ENCODE results near the gene MYMX. TPM values are rescaled to one million over a fixed set of nuclear protein-coding genes. Genes with fewer than 3 reads are reported as not detected.

Gene MYMX
- total RNA-seq = not detected

DNA sequence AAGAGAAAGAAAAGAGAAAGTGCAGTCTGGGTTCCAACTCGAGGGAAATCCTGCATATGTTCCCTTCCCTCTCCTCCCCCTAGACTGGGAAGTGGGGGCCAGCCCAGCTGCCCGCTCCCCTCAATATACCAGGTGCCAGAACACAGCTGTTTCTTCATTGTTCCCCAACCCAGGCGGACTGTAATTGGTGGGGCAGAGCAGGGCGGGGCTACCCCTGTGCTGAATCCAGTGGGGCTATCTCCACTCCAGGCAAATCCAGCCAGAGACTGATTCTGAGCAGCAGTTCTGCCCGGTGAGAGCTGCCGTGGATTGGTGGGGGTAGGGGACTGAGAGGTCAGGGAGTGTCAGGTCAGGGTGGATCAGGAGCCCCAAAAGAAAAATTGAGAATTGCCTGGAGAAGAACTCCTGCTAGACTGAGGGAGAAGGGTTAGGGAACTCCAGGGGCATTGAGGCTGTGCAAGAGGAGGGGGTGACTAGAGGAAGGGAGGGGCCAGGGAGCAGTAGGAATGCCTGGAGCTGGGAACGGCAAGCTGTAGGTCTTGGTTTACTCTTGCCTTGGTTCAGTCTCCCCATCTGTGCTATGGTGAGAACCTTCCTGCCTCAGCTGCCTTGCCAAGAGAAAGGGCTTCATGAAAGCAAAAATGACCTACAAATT is at the start of gene MYMX:
Gene MYMX (plus strand): TSS at position 250 of the 655 bp plus-strand sequence. CDS start 546 bp downstream, outside the sequence.
- Mint-ChIP-seq H3K27ac (no peak within 1 kb of the TSS), H3K4me3 (no peak within 1 kb of the TSS), H3K4me1 (peaks cover 16% of the 10 kb centered on the region), H3K27me3 (peaks cover 12% of the 10 kb centered on the region), H3K36me3 (no peaks in the 10 kb centered on the region), H3K9me3 (no peaks in the 10 kb centered on the region)
- DNase-seq = no peak

DNA sequence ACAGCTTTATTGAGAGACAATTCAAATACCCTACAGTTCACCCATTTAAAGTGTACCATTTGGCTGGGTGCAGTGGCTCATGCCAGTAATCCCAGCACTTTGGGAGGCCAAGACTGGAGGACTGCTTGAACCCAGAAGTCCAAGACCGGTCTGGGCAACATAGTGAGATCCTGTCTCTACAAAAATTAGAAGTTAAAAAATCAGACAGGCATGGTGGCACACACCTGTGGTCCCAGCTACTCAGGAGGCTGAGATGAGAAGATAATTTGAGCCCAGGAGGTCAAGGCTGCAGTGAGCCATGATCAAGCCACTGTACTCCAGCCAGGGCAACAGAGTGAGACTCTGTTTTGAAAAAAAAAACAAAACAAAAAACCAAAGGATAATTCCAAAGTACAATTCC is 49.2 kb upstream of the MYMX start:
- H3K36me3 Mint-ChIP-seq = no peaks in the 10 kb centered on the region
- no peak overlapping the region for H3K27ac Mint-ChIP-seq
- no peak for DNase-seq
- no peak overlapping the region for H3K4me3 Mint-ChIP-seq
- peaks cover 8% of the 10 kb centered on the region for H3K4me1 Mint-ChIP-seq
- H3K27me3 Mint-ChIP-seq = peaks cover 6% of the 10 kb centered on the region
- H3K9me3 Mint-ChIP-seq = no peaks in the 10 kb centered on the region

DNA sequence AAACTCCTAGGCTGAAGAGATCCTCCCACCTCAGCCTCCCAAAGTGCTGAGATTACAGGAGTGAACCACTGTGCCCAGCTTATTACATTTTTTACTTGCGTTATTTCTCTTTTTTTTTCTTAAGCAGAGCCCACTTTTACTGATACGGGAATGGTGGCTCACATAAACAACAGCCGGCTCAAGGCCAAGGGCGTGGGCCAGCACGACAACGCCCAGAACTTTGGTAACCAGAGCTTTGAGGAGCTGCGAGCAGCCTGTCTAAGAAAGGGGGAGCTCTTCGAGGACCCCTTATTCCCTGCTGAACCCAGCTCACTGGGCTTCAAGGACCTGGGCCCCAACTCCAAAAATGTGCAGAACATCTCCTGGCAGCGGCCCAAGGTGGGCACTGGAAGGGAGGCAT is 47.6 kb upstream of the MYMX start:
- no peak overlapping the region for H3K27ac Mint-ChIP-seq
- H3K36me3 Mint-ChIP-seq = no peaks in the 10 kb centered on the region
- H3K4me1 Mint-ChIP-seq = peaks cover 11% of the 10 kb centered on the region
- H3K27me3 Mint-ChIP-seq = peaks cover 10% of the 10 kb centered on the region
- no peak overlapping the region for H3K4me3 Mint-ChIP-seq
- no peaks in the 10 kb centered on the region for H3K9me3 Mint-ChIP-seq
- no peak for DNase-seq

DNA sequence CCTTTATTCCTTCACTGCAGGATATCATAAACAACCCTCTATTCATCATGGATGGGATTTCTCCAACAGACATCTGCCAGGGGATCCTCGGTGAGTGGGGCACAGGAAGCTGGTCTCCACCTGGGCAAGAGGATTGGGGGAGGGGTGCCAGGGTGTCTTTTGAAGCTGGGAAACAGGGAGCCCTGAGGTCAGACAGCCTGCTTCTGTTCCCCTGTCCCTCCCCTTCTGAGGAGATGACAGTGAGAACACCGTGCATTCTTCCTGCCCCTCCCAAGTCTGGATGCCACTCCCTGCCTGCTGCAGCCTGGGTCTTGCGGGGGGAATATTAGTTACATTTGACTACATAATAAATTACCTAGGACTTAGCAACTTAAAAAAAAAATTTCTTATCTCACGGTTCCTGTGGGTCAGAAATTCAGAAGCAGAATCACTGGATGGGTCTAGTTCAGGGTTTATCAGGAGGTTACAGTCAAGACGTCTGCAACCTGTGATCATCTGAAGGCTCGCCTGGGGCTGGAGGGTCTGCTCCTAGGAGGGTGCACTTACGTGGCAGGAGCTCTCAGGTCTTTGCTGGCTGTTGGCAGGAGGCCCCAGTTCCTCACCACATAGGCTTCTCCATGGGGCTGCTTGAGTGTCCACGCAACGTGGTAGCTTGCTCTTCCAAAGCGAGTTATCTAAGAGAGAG is 46.7 kb upstream of the MYMX start:
- H3K36me3 Mint-ChIP-seq = no peaks in the 10 kb centered on the region
- peaks cover 11% of the 10 kb centered on the region for H3K4me1 Mint-ChIP-seq
- DNase-seq = no peak
- H3K9me3 Mint-ChIP-seq = no peaks in the 10 kb centered on the region
- H3K27me3 Mint-ChIP-seq = peaks cover 10% of the 10 kb centered on the region
- no peak overlapping the region for H3K4me3 Mint-ChIP-seq
- no peak overlapping the region for H3K27ac Mint-ChIP-seq

DNA sequence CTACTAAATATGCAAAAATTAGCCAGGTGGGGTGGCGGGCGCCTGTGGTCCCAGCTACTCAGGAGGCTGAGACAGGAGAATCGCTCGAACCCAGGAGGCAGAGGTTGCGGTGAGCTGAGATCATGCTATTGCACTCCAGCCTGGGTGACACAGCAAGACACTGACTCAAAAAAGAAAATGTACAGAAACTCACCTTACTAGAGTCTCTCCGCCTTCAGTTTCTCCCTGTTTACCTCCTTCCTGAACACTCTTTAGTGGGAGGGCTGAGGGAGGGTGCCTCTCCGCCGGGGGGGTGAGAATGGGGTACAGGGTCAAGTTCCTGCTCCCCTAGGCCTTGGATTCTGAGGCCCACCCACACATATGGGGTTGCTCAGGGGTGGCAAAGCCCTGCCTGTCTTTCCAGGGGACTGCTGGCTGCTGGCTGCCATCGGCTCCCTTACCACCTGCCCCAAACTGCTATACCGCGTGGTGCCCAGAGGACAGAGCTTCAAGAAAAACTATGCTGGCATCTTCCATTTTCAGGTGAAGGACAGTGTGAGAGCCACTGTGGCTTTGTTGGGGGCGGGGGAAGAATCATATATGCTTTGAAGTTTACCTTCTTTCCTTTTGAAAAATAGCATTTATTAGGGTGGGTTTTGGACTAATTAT is 44.7 kb upstream of the MYMX start:
- Mint-ChIP-seq H3K27ac (no peak overlapping the region), H3K4me1 (peaks cover 17% of the 10 kb centered on the region), H3K4me3 (no peak overlapping the region), H3K9me3 (no peaks in the 10 kb centered on the region), H3K27me3 (peaks cover 6% of the 10 kb centered on the region), H3K36me3 (no peaks in the 10 kb centered on the region)
- no peak for DNase-seq

DNA sequence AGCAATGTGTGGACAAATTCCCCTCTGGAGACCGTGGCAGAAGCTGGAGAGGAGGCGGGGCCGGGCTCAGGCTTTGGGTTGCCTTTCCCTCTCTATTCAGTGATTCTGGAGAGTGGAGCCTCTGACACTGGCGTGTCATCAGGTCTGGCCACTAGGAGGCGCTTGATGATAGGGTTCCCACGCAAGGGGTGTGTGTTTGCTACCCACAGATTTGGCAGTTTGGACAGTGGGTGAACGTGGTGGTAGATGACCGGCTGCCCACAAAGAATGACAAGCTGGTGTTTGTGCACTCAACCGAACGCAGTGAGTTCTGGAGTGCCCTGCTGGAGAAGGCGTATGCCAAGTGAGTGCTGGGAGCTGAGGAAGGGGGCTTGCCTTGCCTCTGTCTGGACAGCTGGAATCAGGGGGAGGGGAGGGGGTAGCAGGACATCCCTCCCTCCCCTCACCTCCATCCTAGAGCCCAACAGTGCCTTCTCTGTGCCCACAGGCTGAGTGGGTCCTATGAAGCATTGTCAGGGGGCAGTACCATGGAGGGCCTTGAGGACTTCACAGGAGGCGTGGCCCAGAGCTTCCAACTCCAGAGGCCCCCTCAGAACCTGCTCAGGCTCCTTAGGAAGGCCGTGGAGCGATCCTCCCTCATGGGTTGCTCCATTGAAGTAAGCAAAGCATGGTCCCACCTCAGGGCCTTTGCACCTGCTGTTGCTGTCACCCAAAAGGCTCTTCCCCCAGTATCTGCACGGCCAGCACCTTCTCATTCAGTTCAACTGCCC is 43.8 kb upstream of the MYMX start:
- Mint-ChIP-seq H3K36me3 (no peaks in the 10 kb centered on the region), H3K27ac (no peak overlapping the region), H3K4me3 (no peak overlapping the region), H3K9me3 (no peaks in the 10 kb centered on the region), H3K4me1 (peaks cover 23% of the 10 kb centered on the region), H3K27me3 (peaks cover 6% of the 10 kb centered on the region)
- DNase-seq = peak; percentile 65

DNA sequence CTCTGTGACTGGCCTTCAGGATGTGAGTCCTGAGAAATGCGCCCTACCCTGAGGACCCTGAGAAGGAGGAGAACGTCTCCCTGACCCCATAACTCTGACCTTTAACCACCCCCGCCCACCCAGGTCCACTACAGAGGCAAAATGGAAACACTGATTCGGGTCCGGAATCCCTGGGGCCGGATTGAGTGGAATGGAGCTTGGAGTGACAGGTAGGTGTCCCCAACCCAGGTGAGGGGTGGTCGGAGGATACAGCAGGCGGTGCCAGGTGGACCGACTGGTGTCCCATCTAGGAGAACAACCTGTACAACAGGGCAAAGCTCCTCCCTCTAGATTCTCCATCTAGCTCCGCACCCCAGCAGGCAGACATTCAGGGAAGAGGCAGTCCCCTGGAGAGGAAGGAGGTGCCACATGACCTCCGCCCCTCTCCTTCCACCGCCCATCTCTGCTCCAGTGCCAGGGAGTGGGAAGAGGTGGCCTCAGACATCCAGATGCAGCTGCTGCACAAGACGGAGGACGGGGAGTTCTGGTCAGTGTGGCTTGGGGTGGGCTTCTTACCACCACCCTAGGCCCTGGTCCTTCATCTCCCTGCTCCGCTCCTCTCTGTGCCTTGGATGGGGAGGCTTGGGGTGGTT is 40.5 kb upstream of the MYMX start:
- Mint-ChIP-seq H3K27me3 (peaks cover 6% of the 10 kb centered on the region), H3K27ac (no peak overlapping the region), H3K4me1 (peaks cover 23% of the 10 kb centered on the region), H3K9me3 (no peaks in the 10 kb centered on the region), H3K4me3 (peak overlapping the region; percentile 55), H3K36me3 (no peaks in the 10 kb centered on the region)
- no peak for DNase-seq

DNA sequence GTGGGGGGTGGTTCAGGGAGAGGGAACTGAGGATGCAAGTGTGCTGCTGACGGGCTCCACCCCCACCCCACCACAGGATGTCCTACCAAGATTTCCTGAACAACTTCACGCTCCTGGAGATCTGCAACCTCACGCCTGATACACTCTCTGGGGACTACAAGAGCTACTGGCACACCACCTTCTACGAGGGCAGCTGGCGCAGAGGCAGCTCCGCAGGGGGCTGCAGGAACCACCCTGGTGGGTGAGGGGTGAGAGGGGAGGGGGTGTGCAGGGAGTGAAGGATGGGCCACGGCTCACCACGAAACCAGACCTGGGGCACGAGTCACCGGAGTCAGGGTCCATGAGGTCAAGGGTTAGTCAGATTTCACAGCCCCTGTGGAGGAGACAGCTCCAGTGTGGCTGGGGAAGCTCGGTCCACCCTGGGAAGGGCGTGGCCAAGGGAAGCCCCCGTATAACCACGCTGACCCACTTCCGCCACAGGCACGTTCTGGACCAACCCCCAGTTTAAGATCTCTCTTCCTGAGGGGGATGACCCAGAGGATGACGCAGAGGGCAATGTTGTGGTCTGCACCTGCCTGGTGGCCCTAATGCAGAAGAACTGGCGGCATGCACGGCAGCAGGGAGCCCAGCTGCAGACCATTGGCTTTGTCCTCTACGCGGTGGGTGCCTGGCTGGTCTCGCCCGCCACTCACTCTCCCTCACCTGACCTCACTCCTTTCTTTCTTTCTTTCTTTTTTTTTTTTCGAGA is 39.8 kb upstream of the MYMX start:
- no peaks in the 10 kb centered on the region for H3K9me3 Mint-ChIP-seq

DNA sequence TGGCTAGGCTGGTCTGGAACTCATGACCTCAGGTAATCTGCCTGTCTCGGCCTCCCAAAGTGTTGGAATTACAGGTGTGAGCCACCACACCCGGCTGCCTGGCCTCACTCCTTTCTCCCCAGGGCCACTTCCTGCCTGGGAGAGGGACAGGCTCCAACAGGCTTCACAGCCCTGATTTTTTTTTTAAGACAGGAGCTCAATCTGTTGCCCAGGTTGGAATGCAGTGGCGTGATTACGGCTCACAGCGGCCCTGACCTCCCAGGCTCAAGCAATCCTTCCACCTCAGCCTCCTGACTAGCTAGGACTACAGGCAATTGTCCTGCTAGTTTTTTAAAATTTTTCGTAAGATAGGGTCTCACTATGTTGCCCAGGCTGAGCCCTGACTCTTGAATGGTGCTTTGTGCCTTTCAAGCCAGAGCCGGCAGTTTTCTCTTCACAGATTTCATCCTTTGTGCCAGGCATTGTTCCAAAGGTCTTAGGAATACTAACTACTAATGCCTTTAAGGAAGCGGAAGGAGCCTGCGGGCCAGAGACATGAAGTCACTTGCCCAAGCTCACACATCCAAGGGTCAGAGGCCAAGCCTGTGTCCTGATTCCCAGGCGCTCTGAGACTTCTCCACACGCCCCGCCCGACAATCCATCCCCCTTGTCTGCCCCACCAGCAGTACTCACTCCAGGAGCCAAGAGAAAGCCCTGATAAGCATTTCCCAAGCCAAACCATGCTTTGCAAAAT is 38.9 kb upstream of the MYMX start:
- H3K9me3 Mint-ChIP-seq = no peaks in the 10 kb centered on the region
- H3K36me3 Mint-ChIP-seq = no peaks in the 10 kb centered on the region
- peaks cover under 1% of the 10 kb centered on the region for H3K27me3 Mint-ChIP-seq
- no peak overlapping the region for H3K27ac Mint-ChIP-seq
- no peak for DNase-seq
- H3K4me3 Mint-ChIP-seq = no peak overlapping the region
- H3K4me1 Mint-ChIP-seq = peaks cover 16% of the 10 kb centered on the region

More for the DNA sequence above, 39.8 kb upstream of the MYMX start:
- H3K27me3 Mint-ChIP-seq = peaks cover 6% of the 10 kb centered on the region
- H3K36me3 Mint-ChIP-seq = no peaks in the 10 kb centered on the region
- peaks cover 23% of the 10 kb centered on the region for H3K4me1 Mint-ChIP-seq
- DNase-seq = peak; percentile 60
- H3K4me3 Mint-ChIP-seq = peak overlapping the region; percentile 55
- H3K27ac Mint-ChIP-seq = peak overlapping the region; percentile 27

DNA sequence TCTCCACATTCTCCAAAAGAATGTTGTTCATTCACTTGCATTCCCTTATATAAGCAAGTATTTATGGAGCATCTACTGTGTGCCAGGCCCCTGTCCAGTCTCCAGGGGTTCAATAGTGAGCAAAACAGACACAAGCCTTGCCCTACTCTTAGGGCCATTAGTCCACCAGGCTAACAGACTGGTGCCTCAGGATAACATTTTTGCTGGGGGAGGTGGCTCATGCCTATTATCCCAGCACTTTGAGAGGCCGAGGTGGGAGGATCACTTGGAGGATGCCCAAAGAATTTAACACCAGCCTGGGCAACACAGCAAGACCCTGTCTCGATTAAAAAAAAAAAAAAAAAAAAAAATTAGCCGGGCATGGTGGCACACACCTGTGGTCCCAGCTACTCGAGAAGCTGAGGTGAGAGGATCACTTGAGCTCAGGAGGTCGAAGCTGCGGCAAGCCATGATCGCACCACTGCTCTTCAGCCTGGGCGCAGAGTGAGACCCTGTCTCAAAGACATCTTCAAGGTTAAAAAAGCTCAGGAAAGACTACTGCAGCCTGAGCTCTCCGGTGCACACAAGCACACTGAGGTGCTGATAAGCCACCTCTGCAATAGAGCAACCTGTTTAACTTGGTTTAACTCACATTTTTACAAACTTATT is 38.2 kb upstream of the MYMX start:
- H3K4me1 Mint-ChIP-seq = peaks cover 16% of the 10 kb centered on the region

DNA sequence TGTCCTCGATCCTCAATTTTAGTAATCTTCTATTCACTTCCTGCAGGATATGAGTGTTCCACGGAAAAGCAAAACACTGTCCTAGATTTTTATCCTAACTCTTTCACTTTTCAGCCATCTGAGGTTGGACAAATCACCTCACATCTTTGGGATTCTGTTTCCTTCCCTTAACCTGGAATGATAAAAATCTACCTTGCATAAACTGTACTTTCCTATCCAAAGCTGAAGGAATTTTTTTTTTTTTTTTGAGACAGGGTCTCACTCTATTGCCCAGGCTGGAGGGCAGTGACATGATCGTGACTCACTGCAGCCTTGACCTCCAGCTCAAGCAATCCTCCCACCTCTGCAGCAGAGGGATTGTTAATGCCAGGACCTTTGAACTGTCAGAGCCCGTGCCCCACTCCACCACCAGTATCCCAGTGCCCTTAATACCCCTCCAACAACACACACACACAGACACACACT is 37.6 kb upstream of the MYMX start:
- peaks cover 16% of the 10 kb centered on the region for H3K4me1 Mint-ChIP-seq
- H3K4me3 Mint-ChIP-seq = no peak overlapping the region
- H3K36me3 Mint-ChIP-seq = no peaks in the 10 kb centered on the region
- H3K27me3 Mint-ChIP-seq = no peaks in the 10 kb centered on the region
- H3K27ac Mint-ChIP-seq = no peak overlapping the region
- DNase-seq = no peak
- no peaks in the 10 kb centered on the region for H3K9me3 Mint-ChIP-seq

More for the DNA sequence above, 38.2 kb upstream of the MYMX start:
- DNase-seq = no peak
- H3K27ac Mint-ChIP-seq = no peak overlapping the region
- H3K36me3 Mint-ChIP-seq = no peaks in the 10 kb centered on the region
- H3K4me3 Mint-ChIP-seq = no peak overlapping the region
- no peaks in the 10 kb centered on the region for H3K27me3 Mint-ChIP-seq
- H3K9me3 Mint-ChIP-seq = no peaks in the 10 kb centered on the region

DNA sequence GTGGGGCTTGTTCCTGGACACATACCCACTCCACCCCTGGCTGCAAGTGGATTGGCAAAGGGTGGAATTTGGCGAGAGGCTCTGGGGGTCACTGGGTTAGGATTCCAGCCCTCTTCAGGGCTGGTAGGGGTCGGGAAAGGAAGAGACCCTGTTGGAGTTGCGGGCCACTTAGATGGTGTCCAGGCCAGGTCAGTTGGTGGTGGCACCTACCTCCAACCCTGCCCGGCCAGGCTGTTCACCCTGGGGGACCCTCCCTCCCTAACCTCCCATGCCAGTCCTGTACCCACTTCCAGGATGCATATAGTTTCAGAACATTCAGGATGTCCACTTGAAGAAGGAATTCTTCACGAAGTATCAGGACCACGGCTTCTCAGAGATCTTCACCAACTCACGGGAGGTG is 37.1 kb upstream of the MYMX start:
- no peak for DNase-seq
- Mint-ChIP-seq H3K27ac (no peak overlapping the region), H3K27me3 (no peaks in the 10 kb centered on the region), H3K9me3 (no peaks in the 10 kb centered on the region), H3K4me1 (peaks cover 16% of the 10 kb centered on the region), H3K36me3 (no peaks in the 10 kb centered on the region), H3K4me3 (no peak overlapping the region)

DNA sequence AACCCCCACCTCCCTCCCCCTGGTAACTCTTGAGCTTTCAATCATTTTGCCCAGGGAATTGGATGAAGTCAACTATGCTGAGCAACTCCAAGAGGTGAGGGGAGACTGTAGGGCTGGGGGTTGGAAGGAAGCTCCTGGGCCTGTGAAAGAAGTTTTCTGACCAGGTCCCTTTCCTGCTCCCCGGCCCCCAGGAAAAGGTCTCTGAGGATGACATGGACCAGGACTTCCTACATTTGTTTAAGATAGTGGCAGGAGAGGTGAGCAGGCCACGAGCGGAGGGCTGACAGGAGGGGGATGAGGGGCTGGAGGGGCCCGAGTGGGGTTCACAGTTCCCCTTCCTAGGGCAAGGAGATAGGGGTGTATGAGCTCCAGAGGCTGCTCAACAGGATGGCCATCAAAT is 36.3 kb upstream of the MYMX start:
- no peak overlapping the region for H3K4me3 Mint-ChIP-seq
- H3K36me3 Mint-ChIP-seq = no peaks in the 10 kb centered on the region
- no peak for DNase-seq
- H3K27me3 Mint-ChIP-seq = no peaks in the 10 kb centered on the region
- no peak overlapping the region for H3K27ac Mint-ChIP-seq
- H3K9me3 Mint-ChIP-seq = no peaks in the 10 kb centered on the region
- peaks cover 18% of the 10 kb centered on the region for H3K4me1 Mint-ChIP-seq

All from activated naive CD8-positive, alpha-beta T cell treated with anti-CD3 and anti-CD28 coated beads for 36 hours (primary cell).